Limb (tissue), 2 donors: Measurements from ENCODE around the gene NDUFS7.

Experiments
- DNase-seq, 2 donors: peaks; one replicate each; pipeline ENCODE4 v3.0.0-alpha.2; 2016; ENCODE audit errors: extremely low spot score in 2 of 2

The NDUFS7 gene

DNA sequence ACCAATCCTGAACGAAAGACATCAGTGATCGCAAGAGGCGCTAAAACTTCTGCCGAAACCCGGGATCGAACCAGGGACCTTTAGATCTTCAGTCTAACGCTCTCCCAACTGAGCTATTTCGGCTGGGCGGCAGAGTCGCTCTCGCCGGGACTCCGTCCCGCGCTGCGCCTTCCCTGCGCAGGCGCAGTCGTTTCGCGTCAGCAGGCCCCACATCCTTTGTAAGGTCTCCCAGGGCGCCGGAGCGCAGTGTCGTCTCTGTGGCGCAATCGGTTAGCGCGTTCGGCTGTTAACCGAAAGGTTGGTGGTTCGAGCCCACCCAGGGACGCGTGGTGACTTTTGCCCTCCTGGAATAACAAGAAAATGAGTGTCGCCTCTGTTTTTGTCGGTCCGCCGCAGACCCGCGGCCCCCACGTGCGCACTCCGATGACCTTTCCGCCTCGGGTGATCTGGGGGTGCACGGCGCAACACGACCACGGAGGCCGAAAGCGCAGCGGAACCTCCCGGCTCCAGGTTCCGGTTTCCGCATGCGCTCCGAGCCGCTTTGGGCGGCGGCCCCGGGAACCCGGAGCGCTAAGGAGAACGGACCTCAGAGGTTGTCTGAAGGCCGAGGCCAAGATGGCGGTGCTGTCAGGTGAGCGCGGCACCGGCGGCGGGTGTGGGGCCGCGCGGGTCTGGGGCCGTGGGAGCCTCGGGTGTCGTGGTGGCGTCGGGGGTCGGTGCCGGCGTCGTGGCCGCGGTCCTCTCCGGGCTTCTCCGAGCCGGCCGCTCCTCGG, at the start of gene NDUFS7:
TSS of gene NDUFS7 (plus strand) at position 596 of the 773 bp plus-strand sequence. CDS start at position 616, 20 bp downstream.
- peak; percentile 91 to 98 for DNase-seq

DNA sequence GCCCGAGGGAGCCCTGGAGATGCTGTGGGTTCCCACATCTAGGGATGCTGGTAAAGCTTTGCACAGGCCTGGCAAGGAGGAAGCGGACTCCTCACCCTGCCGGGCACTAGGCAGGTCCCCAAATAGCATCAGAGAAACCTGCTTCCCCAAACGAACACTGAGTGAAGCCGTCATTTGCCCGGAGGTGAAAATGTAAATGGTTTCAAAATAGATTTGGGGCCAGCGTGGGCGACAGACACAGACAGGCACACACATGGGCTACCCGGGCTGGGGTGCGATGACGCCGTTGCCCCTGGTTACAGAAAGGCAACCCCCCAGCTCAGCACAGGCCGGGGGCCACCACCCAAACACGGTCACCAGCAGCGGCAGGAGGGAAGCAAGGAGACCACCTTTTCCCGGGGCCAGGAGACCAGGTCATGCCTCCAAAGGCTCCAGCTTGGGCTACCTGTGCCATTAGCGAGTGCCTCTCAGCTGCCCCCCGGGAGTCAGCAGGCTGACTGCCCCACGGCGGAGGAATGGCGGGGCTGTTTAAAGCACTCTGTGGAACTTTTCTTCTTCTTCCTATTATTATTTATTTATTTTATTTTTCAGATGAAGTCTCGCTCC, 47.5 kb upstream of the NDUFS7 start:
- no peak for DNase-seq

DNA sequence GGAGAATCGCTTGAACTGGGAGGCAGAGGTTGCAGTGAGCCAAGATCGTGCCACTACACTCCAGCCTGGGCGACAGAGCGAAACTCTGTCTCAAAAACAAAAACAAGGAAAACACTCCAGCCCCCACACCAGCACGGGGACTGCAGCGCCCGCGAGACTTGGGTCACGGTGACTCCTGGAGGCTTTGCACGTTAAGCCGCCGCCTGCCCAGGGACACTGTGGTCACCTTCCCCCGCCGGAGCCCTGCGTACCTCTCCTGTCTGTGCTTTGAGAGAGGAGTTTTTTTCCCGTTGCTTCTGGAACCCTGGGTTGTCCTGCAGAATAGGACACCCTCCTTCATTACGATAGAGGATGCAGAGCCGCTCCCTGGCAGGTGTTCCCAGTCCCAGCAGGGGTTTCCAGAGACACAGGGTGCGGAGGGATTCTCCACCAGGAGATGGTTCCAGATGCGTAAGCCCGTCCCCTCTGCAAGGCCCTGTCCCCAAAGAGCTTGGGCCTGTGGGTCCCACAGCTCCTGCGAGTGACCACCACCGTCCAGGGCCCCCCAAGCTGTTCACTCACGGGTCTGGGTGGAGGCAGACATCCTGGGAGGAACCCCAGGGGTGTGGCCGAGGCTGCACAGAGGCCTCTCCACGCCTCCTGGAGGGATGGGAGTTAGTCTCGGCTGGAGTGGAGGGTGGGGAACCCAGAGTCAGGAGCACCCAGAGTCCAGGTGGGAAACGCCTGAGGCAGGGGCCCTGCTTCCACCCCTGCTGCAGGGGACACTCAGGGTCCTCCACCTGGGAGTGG, 42.8 kb upstream of the NDUFS7 start:
- DNase-seq, result no peak

DNA sequence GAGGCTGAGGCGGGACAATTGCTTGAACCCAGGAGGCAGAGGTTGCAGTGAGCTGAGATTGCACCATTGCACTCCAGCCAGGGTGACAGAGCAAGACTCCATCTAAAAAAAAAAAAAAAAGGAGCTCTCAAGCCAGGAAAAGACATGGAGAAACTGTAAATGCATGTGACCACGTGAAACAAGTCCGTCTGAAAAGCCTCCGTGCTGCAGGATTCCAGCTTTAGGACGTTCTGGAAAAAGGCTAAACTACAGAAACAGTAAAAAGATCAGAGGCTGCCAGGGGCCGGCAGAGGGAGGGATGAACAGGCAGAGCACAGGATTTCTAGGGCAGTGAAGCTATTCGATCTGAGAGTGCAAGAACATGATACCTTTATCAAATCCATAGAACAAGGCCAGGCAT, 40.7 kb upstream of the NDUFS7 start:
- no peak for DNase-seq

DNA sequence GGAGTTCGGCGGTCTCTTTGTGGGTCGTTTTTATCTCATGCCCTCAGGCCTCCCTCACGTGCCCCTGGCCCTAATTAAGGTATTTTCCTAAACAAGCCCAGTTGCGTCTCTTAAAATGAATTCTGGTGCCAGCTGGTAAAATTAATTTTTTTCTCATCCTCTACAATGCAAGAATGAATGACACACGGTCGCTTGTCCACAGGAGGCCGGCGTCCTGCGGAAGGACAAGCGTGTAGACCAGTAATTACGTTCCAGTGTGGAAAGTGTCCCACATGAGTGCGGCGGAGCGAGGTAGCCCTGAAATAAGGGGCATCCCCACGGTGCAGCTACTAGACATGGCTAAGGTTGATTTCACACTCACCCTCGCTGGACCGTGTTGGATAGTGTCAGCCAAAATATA, 34.5 kb upstream of the NDUFS7 start:
- DNase-seq, result no peak

DNA sequence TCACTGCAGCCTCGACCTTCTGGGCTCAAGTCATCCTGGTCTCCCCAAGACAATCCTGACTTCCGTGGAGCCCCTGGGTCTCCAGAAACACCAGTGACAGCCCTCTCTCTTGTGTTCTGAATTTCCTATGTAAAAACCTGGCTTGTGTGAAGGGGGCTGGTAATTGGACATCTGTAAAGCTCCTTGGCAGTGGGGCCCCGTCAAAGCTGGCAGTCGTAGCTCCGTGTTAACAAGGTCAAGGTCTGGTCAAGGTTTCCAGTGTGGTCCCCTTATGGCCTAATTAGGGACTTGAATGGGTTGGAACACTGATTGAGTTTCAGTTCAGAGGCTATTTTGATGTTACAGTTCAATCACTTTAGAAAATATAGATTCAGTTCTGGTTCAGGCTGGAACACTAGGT, 32.8 kb upstream of the NDUFS7 start:
- DNase-seq, result no peak

DNA sequence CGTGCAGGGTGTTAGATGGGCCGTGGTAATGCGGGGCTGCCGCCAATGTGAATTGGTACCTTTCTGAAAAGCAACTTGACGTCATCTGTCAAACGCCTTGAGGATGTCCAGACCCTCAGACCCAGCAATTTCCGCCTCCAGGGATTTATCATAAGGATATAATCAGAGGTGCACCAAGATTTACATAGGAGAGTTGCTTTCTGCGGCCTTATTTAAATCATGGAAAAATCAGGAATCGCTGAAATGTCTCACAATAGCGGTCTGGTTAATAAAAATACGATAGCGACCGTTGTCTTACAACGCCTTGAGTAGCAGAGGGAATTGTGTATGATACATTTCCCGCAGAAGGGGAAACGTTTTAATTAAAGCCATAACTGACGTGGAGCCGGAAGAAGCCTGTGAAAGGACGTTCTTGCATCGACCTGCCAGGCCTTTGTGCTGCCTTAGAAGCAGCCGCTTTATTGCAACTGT, 32.3 kb upstream of the NDUFS7 start:
- DNase-seq, result peak in 1 of 2 donors; percentile 20

DNA sequence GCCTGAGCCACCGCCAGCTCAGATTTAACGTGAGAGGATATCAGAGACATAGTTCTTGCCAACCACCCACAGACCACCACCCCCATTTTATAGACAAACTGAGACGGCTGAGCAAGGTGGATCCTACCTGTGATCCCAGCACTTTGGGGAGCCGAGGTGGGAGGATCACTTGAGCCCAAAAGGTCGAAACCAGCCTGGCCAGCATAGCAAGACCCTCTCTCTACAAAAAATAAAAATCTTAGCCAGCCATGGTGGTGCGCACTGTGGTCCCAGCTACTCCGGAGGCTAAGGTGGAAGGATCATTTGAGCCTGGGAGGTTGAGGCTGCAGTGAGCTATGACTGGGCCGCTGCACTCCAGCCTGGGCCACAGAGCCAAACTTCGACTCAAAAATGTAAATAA, 30.6 kb upstream of the NDUFS7 start:
- no peak for DNase-seq

DNA sequence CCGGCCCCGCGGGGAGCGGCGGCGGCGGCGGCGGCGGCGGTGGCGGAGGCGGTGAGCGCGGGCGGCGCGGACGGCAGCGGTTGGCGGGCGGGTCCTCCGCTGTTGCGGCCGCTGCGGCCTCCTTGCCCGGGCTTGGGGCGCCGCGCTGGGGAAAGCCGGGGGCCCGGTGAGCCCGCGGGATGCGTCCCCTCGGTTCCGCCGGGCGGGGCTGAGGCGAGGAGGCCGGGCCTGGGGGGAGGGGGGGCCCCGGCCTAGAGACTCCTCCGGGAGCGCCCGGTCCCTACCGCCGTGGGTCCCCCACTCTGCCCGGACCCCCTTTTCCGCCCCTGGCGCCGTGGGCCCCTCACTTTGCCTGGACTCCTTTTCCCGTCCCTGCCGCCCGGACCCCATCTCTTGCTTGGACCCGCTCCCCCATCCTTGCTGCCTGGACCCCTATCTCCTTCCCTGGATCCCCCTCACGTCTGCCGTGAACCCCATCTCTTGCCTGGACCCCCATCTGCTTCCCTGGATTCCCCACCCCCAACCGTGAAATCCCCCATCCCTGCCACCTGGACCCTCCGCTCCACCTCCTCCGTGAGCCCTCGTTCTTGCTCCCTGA, 28.6 kb upstream of the NDUFS7 start:
- no peak for DNase-seq

DNA sequence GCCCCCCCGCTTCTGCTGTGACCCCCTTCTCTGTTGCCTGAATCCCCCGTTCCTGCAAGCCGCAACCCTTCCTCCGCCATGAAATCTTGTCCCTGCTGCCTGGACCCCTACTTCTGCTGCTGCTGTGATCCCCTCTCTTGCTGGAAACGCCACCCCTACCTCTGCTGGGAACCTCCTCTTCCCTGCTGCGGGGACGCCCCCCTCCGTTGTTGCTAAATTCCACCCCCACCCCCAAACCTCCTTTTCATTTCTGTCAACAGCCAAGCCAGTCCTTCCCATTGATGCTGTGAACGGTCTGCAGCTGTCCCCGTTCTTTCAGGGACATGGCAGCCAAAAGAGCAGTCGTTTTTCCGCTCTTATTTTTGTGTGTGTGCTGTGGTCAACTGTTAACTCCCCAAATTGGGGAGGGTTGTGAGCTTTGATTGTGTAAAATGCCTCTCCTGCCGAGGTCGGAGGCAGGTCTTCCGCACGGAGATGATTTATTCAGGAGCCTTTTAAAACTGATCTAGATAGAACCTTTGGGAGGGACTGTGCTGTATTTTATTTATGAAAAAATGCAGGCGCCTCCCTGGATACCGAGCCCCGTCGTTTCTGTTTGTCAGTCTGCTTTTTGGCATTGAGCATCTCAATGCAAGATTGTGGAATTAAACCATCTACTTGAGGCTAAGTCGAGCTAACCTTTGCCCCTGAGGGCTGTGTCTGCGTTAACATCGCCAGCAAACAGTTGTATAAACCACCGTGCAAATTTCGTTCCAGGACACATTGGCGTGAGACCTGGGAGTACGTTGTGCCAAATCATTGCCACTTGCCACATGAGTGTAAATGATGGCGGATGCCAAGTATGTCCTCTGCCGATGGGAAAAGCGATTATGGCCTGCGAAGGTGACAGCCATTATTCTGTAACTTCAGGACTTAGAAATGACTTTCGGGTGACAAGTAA, 27.9 kb upstream of the NDUFS7 start:
- peak; percentile 55 to 68 for DNase-seq

DNA sequence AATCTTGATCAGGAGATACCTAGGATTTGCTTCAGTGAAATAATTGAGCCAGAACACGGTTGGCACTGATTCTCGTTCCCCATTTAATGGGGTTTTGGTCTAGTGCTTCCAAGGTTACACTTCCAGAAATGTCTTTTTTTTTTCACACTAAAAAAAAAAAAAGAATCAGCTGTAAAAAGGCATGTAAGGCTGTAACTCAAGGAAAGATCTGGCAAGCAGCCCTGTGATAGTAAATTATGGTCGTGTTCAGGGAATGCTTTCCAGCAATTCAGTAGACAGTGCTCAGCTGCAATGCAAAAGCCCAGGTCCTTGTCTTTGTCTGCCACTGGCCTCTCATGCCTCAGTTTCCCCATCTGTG, 27.2 kb upstream of the NDUFS7 start:
- DNase-seq, result peak in 1 of 2 donors; percentile 15

DNA sequence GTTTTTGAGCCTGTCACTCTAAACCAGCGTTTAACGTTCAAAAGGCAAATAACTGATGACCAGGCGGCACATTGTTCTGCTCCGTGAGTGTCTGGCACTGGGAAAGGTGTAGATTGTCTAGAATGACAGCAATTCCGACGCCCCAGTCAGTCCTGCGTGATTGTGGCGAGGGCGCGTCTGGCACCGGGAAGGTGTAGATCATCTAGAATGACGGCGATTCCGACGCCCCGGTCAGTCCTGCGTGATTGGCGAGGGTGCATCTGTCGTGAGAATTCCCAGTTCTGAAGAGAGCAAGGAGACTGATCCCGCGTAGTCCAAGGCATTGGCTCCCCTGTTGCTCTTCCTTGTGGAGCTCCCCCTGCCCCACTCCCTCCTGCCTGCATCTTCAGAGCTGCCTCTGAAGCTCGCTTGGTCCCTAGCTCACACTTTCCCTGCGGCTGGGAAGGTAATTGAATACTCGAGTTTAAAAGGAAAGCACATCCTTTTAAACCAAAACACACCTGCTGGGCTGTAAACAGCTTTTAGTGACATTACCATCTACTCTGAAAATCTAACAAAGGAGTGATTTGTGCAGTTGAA, 26.1 kb upstream of the NDUFS7 start:
- DNase-seq, result no peak

DNA sequence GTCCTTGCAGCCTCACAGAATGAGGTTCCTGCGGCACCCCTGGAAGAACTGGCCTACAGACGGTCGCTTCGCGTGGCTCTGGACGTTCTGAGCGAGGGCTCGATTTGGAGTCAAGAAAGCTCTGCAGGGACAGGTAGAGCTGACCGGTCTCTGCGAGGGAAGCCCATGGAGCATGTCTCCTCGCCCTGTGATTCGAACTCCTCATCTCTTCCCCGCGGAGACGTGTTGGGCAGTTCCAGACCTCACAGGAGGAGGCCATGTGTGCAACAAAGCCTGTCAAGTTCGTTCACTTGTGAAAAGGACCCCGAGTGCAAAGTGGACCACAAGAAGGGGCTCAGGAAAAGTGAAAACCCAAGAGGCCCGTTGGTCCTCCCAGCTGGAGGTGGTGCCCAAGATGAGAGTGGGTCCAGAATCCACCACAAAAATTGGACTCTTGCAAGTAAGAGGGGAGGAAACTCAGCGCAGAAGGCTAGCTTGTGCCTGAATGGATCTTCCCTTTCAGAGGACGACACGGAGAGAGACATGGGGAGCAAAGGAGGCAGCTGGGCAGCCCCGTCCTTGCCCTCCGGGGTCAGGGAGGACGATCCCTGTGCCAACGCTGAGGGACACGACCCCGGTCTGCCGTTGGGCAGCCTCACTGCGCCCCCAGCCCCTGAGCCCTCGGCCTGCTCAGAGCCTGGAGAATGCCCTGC, 23.4 kb upstream of the NDUFS7 start:
- no peak for DNase-seq

DNA sequence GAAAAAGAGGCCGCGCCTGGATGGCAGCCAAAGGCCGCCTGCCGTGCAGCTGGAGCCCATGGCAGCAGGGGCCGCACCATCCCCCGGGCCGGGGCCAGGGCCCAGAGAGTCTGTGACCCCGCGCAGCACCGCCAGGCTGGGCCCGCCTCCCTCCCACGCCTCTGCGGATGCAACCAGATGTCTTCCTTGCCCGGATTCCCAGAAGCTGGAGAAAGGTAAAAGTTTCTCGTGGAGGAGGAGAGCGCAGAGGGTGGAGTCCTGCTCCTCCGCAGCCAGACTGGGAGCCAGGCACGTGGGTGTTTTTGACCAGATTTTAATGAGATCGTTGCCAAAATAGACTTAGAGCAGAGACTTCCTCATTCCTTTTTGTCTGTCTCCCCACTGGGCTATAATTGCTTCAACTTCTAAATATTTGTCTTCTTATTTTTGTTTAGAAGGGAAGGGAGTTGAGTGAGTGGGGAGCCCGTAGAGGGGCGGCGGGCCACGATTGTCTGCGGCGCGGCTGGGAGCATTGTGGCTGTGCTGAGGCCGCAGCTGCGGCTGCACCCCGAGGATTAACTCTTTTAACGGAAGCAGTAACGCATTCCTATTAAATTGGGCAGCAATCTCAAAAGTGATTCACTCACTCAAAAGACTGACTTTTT, 22.8 kb upstream of the NDUFS7 start:
- DNase-seq, result peak; percentile 74 to 83

DNA sequence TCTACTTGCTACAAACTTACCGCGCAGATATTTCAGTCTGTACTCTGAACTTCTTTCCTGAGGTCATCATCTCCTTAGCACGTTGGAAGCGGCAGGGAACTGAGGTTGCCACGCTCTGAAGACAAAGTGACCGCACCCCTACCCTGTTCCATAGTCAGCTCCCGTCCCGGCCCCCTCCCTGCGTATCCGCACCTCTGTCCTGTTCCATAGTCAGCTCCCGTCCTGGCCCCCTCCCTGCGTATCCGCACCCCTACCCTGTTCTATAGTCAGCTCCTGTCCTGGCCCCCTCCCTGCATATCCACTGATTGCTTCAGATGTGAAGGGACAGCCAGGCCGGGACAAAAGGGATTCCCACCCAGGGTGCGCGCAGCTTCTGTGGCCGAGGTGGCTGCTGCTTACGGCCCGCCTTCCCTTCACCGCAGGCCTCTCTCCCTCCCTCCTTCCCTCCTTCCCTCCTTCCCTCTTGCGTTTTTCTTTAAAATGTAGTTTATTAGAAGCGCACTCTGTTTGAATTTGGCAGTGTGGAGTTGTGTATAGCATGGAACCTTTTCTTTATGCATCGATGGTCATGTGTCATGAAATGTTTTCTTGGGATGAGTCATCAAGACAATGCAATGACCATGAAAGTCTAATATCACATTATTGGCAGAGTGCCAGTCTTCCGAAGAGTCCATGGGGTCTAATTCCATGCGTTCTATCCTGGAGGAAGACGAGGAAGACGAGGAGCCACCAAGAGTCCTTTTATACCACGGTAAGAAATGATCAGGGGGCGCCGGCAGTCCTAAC, 21.9 kb upstream of the NDUFS7 start:
- peak in 1 of 2 donors; percentile 8 for DNase-seq

DNA sequence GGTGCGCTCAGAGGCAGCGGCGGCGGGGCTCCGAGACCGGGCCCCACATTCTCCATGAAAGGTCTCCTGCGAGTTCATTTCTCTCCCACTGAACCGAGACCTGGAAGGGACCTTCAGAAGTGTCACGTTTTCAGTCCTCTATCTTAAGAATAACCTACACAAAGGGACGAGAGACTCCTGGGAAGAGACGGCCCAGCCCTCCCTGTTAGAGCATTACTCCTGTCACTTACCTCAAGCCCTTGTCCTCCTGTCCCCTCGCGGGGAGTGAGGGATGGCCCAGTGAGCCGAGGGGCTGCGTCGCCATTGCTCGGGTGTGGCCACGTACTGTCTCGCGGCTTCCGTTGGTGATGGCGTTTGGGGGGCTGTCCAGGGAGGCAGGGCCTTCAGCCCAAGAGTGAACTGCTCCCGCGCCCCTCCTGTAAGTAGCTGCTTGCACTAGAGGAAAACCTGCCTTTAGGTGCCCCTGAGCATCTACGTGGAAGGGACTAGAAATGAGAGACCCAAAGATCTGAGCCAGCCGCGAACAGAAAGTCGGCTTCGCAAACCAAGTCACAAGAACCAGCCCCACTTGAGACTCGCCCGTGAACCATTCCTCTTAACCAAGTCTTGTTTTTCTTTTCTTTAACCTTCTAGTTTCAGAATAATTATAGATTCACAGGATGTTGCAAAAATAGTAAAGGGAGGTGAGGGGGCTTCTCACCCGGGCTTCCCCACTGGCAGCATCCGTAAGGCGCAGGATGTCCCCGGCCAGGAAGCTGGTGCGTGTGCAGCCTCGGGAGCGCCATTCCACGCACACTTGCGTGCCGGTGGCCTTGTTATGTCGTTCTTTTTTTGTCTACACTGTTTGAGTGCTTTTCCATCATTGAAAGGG, 21.1 kb upstream of the NDUFS7 start:
- no peak for DNase-seq

DNA sequence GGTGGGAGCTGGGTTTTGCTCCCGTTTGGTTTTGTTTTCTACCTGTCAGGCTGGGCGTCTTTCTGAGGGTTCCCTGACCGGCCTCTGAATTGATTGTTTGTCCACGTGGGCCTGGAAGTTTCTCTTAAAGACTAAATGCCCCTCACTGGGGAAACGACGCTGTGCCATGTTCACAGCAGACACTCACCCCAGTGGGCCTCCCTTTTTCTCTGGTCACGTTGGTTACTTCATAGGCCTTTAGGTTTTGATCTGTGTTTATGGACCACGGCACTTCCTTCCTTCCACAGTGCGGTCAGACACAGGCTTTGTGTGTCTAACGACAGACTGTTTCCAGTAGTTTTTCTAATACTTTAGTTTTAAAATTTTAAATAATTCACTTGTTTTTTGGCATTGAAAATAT, 20.1 kb upstream of the NDUFS7 start:
- no peak for DNase-seq
